AG04449 (cell line): ENCODE data around the gene GON4L.

ENCODE experiments used
- CTCF ChIA-PET: fragments of 350-600 bp; formaldehyde crosslinking; extraction: SDS; loops from one replicate; lab custom pipeline; 2021; ENCODE audit warnings: antibody characterized with exemption; lab: Yijun Ruan, JAX
- POLR2A ChIA-PET: fragments of 400-600, 350-600 bp; formaldehyde crosslinking; extraction: SDS; loops from one replicate; lab custom pipeline; 2020; ENCODE audit warnings: antibody characterized with exemption, inconsistent platforms; lab: Yijun Ruan, JAX
- DNase-seq: peaks from one replicate; pipeline ENCODE4 v3.0.0-alpha.2; 2010; ENCODE audit warnings: low read depth, low spot score
- H3K4me3 ChIP-seq: 2 replicates; pipeline ENCODE4 v1.5.1; 2011; ENCODE audit warnings: low read depth, mild to moderate bottlenecking, control low read depth, low read length
- CTCF ChIP-seq: IDR thresholded peaks from one replicate; pipeline ENCODE4 v1.5.1; 2011; ENCODE audit warnings: mild to moderate bottlenecking, moderate library complexity, low read length, control low read depth, inconsistent platforms; ENCODE audit not compliant: insufficient read depth; ENCODE audit errors: missing control alignments

GON4L gene

GRCh38 chr1:155884031-155884960 is 27.3 kb upstream of the GON4L start:
- no peak for TF ChIP-seq CTCF
- ChIA-PET POLR2A (interaction anchor here (1.2 kb wide), 1 partner anchor 9 kb away, joined by 6 read pairs; no protein-coding TSS in a partner anchor), CTCF (interaction anchor here (0.6 to 1.4 kb wide), 3 partner anchors 12 to 105 kb away, joined by 3 to 4 read pairs (median 3); no protein-coding TSS in a partner anchor)
- no peak for DNase-seq
- no peak overlapping the region for H3K4me3 ChIP-seq

GRCh38 chr1:155882766-155883165 is 25.8 kb upstream of the GON4L start:
- ChIA-PET POLR2A (no interaction called here), CTCF (interaction anchor here (0.7 to 2.1 kb wide), 7 partner anchors 10 to 106 kb away, joined by 3 to 13 read pairs (median 3); no protein-coding TSS in a partner anchor)
- no peak for TF ChIP-seq CTCF
- DNase-seq: no peak
- H3K4me3 ChIP-seq: no peak overlapping the region

- POLR2A ChIA-PET: no interaction called here
- no peak for TF ChIP-seq CTCF
- DNase-seq: no peak
- CTCF ChIA-PET: interaction anchor here (0.7 to 2.1 kb wide), 7 partner anchors 10 to 106 kb away, joined by 3 to 13 read pairs (median 3); no protein-coding TSS in a partner anchor
- H3K4me3 ChIP-seq: no peak overlapping the region
These were observed 25.2 kb upstream of the GON4L start for GRCh38 chr1:155882235-155882634.

GRCh38 chr1:155880950-155881349 is 23.9 kb upstream of the GON4L start:
- TF ChIP-seq CTCF: no peak
- H3K4me3 ChIP-seq: no peak overlapping the region
- no peak for DNase-seq
- ChIA-PET CTCF (no interaction called here), POLR2A (interaction anchor here (0.8 kb wide), 1 partner anchor 20 kb away, joined by 3 read pairs; no protein-coding TSS in a partner anchor)

GRCh38 chr1:155880251-155880650 is 23.2 kb upstream of the GON4L start:
- POLR2A ChIA-PET: interaction anchor here (0.8 kb wide), 1 partner anchor 19 kb away, joined by 3 read pairs; no protein-coding TSS in a partner anchor
- no peak overlapping the region for H3K4me3 ChIP-seq
- CTCF ChIA-PET: no interaction called here
- no peak for DNase-seq
- no peak for TF ChIP-seq CTCF

GRCh38 chr1:155877945-155878344 is 20.9 kb upstream of the GON4L start:
- CTCF ChIA-PET: interaction anchor here (1.4 to 2.6 kb wide), 3 partner anchors 12 to 22 kb away, joined by 3 to 8 read pairs (median 3); partner anchors contain the start of gene SYT11
- POLR2A ChIA-PET: interaction anchor here (0.6 kb wide), 1 partner anchor 170 kb away, joined by 3 read pairs; no protein-coding TSS in a partner anchor
- no peak overlapping the region for H3K4me3 ChIP-seq
- no peak for TF ChIP-seq CTCF
- no peak for DNase-seq
